DMS53 treated with DMSO at 0.1 percent for 48 hours (cell line): Measurements from ENCODE around the gene BATF.

Experiments
- DNase-seq: peaks from one replicate; lab custom pipeline; 2025; ENCODE audit not compliant: unreplicated experiment; lab: John Stamatoyannopoulos, UW

Gene BATF

GRCh38 chr14:75591987-75592575 lies 69.8 kb downstream of the BATF start:
- DNase-seq = no peak

GRCh38 chr14:75595226-75595625 lies 73.0 kb downstream of the BATF start:
- DNase-seq = no peak
